Prostate gland (tissue), 2 donors: Measurements from ENCODE around the gene HDLBP.

Experiments
- CTCF ChIP-seq, 4 experiments: fragments of 200-600 bp in 2 of 4; fragments of 450-650 bp in 2 of 4; sonication (generic) in 2 of 4; IDR thresholded peaks; 1 replicate in 3 of 4; 2 replicates in 1 of 4; pipeline ENCODE4 v1.5.1; 2016 to 2019; ENCODE audit warnings: antibody characterized with exemption in 4 of 4, mild to moderate bottlenecking in 2 of 4, moderate library complexity in 2 of 4
- POLR2A ChIP-seq: fragments of 450-650 bp; IDR thresholded peaks from one replicate; pipeline ENCODE4 v1.6.1; 2016; ENCODE audit warnings: antibody characterized with exemption, mild to moderate bottlenecking
- POLR2AphosphoS5 ChIP-seq: sonication (generic); formaldehyde crosslinking; IDR thresholded peaks from one replicate; pipeline ENCODE4 v1.6.1; 2017; ENCODE audit warnings: antibody characterized with exemption

GRCh38 chr2:241344925-241345651 lies 29.6 kb upstream of the HDLBP start:
- no peak for TF ChIP-seq CTCF (IDR thresholded peaks at IDR 0.05)
- TF ChIP-seq POLR2A: no peak
- TF ChIP-seq POLR2AphosphoS5: no peak
